Kasumi-1 (cell line): ENCODE data around the gene HGD.
"Not testable (repeated sequence)": the region's sequence is repeated elsewhere in the genome, so short reads cannot be mapped to it uniquely, and the experiment has no call there.

Source experiments
- DNase-seq, 2 experiments: peaks; one replicate each; lab custom pipeline; 2025; lab: John Stamatoyannopoulos, UW

The HGD gene, protein sequence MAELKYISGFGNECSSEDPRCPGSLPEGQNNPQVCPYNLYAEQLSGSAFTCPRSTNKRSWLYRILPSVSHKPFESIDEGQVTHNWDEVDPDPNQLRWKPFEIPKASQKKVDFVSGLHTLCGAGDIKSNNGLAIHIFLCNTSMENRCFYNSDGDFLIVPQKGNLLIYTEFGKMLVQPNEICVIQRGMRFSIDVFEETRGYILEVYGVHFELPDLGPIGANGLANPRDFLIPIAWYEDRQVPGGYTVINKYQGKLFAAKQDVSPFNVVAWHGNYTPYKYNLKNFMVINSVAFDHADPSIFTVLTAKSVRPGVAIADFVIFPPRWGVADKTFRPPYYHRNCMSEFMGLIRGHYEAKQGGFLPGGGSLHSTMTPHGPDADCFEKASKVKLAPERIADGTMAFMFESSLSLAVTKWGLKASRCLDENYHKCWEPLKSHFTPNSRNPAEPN

DNA sequence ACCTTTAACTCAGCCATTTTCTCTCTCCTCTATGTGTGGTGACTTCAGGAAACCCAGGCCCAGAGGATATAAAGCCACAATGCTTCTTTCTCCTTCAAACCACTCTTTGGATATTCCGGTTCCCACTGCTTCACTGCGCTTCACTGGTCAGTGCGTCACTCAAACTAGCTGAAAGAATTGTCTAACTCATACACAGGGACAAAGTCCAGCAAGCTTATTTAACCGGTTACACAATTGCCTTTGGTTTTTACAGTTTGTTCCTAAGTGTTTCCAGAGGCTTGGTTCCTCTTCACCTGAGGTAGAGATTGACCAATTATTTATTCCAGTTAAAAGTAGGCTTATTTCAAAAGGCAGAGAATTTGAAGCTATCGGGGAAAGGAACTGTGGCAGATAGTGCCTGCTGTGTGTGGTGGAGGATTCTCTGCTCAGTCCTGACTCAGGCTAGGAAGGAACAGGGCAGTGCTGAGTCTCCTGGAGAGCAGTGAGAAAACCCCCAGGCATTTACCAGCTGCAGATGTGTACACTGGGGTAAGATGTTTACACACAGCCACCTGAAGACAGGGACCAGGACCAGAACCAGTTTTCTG lies at the start of gene HGD:
HGD (minus strand) TSS at position 145 of the 587 bp plus-strand sequence; CDS start at position 17, 128 bp downstream.
- no peak for DNase-seq

DNA sequence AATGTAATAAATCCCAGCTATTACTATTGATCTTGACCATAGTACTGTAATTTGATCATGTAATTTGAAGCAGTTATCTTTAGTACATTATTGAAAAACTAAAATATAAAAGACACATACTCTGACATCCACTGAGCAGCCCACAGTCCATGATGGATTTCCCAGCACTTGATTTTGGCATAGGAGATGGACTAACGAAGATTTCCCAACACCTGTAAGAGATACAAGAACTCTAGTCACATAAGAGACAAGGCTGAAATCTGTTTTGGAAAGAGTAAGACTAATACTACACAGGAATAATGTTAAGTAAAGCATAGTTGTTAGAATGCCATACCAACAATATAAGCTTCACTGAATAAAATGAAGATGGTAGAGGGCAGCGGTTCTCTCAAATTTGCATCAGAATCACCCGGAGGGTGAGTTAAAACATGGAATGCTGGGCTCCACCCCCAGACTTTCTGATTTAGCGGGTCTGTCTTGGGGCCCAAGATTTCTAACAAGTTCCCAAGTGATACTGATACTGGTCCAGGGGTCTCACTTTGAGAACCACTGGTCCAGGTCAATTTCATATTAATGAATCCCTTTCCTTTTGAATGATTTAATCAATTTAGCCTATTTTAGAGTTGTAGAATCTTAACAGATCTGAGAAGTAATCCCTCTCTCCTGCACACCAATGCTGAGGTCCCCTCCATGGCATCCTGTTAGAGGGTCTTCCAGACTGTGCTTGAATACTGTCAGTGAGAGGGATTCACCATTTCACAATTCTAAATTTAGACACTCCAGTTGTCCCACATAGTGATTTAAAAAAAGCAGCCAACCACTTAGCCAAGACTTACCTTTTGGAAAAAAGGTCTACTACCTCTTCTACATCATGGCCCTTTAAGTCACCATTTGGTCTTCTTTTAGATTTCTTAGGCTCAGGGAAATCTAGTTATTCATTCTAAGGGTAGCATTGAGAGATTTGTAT lies 48.8 kb upstream of the HGD start:
- DNase-seq, result no peak

DNA sequence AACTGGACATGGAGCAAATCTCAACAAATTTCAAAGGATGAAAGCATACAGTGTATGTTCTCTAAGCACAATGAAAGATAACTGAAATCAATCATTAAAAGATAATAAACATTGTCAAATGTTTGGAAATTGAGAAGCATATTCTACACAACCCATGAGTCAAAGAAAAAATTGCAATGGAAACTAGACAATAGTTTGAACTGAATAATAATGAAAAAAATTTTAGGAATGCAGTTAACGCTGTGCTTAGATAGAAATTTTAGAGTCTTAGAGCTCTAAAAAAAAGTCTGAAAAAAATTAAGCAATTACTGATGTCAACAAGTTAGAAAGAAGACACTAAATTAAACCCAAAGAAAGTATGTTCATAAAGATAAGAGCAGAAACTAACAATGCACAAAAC lies 44.8 kb upstream of the HGD start:
- no peak for DNase-seq

DNA sequence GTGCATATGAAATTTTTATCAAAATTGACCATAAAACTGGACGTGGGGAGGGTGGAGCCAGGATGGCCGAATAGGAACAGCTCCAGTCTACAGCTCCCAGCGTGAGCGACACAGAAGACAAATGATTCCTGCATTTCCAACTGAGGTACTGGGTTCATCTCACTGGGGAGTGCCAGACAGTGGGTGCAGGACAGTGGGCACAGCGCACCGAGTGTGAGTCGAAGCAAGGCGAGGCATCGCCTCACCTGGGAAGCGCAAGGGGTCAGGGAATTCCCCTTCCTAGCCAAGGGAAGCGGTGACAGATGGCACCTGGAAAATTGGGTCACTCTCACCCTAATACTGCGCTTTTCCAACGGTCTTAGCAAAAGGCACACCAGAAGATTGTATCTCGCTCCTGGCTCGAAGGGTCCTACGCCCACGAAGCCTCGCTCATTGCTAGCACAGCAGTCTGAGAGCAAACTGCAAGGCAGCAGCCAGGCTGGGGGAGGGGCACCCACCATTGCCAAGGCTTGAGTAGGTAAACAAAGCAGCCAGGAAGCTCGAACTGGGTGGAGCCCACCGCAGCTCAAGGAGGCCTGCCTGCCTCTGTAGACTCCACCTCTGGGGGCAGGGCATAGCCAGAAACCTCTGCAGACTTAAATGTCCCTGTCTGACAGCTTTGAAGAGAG lies 37.3 kb upstream of the HGD start:
- not testable (repeated sequence) for DNase-seq

DNA sequence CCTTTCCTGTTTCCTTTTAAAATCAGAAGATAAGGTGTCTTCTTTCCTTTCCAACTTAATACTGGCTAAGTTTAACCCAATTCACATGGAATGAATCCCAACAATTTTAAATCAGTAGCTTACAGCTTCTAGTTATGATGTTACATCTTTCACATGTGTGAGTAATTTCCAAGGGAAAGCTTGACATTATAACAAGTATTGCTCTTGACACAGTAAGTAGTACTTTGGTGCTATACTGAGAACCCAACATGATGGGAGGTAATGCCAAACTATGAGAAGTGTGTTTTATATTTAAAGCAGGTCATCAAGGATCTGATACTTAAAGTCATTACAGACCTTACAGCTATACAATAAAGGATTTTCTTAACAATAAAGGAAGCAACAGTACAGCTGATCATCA lies 31.2 kb upstream of the HGD start:
- DNase-seq, result no peak

DNA sequence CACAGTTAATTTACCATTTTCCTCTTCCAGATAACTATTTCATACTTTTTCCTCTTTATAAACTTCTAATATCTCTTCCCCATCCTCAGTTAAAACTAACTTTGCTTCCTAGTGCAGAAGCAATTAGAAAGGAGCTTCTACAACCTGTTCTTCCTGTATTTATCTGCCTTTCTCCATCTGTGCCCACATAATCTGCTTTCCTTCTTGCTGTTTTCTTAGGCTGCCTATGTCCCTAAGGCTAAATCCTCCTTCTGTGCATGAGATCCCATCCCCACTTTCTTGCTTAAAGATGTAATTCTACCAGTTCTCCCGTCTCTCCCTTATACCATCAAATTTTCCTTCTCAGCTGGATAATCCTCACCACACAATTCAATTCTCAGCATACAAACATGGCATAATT lies 28.3 kb upstream of the HGD start:
- no peak for DNase-seq

DNA sequence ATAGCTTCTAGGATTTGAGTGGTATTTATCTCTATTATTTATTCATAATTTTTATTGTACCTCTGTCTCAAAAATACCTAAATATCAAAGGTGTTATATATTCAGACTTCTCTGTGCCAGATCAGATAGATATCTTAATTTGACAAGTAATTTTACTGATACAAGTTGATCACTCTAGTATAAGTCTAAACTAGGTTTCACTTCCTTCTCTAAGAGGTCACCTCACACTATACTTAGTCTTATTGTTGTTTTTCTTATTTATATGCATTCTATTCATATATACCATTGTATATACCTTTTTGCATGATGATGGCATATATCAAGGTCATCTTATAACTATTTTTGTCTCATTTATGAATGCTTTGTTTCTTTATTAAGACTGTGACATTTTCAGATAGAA lies 26.4 kb upstream of the HGD start:
- DNase-seq, result no peak

DNA sequence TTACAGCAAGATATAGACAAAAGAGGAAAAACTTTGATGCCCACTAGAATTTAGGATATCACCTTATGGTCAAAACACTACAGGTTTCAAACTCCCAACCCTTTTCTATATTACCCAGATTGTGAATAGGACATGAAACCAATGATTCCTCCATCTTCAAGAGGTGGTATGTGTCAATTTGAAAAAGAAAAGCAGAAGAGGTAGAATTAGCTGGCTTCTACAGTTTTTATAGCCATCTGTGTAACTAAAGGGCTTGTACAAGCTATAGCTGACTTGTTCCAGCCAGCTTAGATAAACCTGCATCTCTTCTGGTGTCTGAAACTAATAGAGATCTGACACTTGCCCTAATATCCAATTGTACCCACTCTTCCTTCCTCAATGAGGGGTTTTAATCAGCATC lies 24.9 kb upstream of the HGD start:
- no peak for DNase-seq

DNA sequence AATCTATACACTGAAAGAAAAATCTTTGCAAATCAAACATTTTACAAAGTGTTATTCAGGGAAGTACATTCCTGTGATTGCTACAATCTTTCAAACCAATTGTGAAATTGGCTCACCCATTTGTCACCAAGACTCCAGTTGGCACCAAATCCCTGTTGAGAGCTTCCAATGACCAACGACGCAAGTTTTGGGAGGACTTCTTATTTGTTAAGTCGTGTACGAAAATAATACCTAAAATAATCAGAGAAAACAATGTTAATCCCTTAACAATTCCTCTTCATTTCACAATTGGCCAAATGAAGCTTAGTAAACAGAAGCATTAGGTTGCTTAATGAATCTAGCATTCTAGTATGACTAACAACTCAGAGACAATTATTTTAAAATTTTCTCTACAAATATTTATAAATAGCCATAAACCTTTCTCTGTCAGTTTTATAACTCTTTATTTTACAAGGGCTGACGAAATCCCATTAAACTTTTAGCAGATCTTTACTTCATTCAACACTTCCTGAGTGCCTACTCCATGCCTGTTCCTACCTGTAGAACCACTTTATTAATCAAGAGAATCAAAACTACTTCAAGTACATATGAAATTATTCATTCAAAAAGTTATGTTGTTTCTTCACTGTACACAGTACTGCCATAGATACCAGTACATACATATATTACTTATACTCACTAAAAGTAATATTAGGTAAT lies 24.0 kb upstream of the HGD start:
- DNase-seq, result no peak

DNA sequence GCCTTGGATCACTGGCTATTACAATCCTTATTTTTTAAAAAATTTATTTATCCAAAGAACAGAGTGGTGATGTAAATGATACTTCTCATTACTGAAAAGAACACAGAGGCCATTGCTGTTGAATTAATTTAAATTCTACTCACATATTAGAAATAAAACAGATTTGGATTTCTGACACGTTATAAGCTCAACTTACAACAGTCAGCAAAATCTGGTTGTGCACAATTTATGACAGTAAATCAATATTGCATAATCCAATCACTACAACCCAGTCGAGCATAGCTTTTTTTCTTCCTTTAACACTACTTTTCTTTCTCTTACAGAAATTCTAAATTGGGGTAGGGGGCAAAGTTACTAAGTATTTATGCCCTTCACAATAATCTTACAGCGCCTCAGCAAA lies 17.3 kb upstream of the HGD start:
- DNase-seq, result no peak

DNA sequence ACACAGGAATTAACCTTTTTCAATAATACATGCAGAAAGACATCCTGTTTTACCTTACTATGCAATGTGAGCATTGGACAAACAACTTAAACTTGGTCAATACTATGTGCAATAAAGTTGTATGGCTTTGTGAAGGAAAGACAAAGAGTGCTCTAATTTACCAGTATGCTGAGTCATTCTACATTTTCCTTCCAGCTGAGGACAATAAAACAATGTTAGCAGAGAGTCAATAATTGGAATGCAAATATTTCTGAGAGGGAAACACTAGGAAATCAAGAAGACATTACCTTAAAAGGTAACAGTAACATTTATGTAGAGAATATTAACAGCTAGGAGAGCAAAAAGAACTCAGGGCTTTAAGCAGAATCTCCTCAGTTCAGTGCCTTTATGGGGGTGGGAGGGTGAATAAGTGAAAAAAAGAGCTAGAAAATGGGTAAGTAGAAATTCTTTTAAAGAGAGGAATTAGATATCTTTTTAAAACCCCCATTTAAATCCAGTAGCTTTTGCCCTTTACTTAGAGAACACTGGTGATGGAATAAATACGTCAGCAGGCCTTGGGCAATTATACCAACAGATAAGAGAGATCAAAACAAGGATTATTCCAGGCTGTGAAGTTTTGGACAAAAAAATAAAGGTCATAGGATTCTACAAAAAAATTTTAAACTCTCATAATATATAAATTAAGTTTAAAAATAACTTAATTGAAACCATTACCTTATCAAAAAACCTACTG lies 11.6 kb upstream of the HGD start:
- DNase-seq, result no peak

DNA sequence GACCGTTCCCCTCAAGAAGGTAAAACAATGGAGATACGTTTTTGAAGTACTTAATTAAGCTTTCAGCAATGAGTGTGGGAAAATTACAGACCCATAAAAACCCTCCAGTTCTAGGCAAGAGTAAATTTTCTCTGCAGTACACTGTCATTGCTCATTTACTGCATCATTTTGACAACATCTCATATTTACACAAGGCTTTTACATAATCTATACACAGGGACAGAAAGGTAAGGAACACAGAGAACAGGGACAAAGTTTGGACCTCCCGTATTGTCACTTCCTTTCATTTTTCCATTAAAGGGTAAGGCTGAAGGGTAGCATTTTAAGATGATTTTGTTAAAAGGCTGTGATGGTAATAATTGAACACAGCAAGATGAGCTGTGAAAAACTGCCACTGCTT lies 7.4 kb upstream of the HGD start:
- DNase-seq, result no peak

DNA sequence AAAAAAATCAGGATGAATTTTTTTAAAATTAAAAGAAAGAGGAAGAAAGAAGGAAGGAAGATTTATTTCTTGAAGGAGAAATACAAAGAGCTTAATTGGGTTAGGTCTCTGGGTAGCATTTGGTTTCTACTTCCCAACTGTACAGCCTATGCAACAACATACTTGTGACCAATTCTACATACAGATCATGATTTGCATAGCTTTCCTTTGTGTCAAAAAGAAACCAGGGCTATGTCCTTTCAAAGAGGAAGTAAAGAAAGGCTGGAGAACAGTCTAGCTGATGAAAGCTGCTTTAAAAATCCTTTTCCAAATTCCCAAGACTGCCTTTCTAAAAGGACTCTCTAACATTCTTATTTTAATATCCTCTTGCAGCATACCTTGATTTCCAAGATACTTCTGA lies 6.1 kb upstream of the HGD start:
- DNase-seq, result peak; percentile 12 to 25

DNA sequence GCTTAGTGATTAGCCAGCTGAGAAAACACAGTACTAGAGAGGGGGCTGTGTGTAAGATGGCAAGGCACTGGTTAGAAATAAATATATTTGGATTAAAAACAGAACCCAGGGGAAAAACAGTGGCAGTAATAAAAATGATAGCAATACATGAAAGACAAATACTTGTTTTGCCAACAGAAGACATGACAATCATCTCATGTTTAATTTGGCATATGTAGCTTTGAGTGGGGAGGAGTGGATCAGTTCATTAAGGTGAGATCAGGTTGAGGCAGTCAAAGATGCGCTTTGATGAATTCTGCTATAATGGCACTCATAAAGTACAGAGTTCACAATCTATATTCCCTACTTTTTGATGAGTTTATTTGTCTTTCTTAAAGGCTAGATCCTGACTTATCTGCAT lies 3.4 kb upstream of the HGD start:
- no peak for DNase-seq

DNA sequence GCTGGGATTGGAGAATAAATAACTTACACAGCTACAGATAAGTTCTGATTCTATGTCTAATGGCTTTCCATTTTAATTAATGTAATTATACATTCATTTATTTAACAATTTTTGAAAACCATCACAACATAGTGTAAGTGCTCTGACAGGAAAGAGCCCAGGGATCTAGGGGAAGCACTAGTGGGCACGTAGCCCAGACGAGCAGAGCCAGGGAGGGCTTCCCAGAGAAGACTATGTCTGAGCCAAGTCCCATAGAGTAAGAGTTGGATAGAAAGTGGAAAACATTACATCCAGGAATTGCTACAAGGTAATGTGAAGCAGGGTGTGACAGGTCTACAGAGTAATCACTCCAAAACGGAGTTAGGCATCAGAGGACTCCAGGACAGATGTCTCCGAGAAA lies 2.9 kb upstream of the HGD start:
- DNase-seq, result no peak

DNA sequence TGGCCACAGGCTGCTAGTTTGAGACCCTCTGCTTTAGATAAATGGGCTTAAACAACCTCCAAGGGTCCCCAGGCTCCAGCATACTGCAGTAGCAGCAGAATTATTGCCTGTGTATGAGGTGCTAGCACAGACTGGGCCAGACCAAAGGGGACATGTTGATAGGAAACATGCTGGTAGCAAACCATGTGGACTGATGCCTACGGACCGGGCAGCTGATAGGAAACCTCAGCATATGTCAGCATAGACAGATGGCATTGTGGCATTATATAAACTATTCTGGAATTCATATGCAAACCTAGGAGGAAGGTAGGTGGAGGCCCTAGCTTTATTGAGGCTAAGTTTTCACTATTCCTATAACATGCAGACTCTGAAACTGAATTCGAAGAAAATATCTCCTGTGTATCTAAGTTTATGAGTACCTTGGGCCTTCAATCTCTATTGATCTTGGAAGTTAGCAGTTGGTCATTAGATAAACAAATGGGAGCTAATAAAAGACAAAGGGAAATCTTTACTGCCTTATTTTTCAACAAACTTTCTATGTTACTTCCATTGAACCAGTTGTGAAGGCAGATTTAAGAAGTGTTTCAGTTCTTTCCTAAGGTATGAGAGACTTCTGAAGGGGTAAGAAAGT lies 1.7 kb upstream of the HGD start:
- no peak for DNase-seq

DNA sequence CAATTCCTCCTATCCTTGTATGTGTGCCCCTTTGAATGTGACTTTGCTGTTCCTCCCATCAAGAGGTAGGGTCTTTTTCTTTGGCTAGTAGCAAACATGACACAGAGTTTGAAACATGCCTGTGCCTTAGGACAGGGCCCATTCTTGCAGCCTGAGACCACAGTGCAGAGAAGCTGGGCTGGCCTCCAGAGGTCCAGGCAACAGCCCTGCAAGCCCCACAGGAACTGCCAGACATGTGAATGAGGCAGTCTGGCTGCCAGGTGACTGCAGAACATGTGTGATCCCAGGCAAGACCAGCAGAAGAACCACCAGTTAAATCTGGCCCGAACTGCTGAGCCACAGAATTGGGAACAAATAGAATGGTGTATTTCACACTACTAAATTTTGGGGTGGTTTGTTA lies 1.2 kb upstream of the HGD start:
- no peak for DNase-seq

DNA sequence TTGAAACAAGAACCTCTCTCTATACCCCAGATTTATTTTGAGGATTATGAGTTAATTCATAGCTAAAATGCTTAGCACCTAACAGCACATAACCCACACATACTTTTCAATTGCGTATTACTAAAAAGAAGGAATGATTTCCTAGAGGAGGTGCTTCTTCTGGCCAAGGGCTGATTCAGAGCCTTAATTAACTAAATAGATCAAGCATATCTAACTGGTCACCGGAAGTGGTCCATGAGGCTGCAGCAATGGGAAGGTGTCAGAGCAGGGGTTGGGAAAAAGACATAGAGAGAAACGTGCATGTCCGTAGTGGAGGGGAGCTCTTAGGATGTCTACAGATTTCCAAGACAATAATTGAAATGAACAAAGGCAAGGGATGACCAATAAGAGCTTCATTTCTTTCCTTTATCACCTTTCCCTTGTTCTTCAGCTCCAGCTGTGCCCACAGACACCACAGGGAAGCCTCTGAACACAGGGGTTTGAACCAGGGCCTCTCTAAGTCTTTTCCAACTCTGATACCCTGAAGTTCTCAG lies 467 bp downstream of the HGD start:
- no peak for DNase-seq

DNA sequence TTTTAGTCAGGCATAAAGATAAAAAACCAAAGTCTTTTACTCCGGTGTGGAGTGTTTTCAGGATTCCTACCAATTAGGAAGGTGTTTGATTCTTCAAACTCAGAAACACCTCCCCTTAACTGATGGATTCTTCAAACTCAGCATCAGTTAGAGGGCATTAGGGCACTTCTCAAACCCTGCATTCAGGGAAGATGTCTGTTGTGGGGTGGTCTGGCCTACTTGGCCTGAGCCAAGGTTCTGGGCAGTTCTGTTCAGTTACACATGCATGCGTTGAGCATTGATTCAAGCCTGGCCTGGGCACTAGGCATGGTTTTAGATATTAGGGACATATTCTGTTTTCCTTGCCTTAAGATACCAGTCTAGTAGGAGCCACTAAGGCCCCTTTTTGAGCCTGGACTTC lies 1.0 kb downstream of the HGD start:
- DNase-seq, result no peak
